Stomach (tissue), 4 donors: ENCODE measurements around the gene RNASEH2A.

ENCODE experiments used
- CTCF ChIP-seq, 7 experiments: fragments of 450-650 bp in 4 of 7; fragments of 200-600 bp in 3 of 7; sonication (generic) in 3 of 7; IDR thresholded peaks; one replicate each; pipeline ENCODE4 v1.5.1; 2016 to 2019; ENCODE audit warnings: antibody characterized with exemption in 7 of 7, control low read depth in 2 of 7, mild to moderate bottlenecking in 1 of 7
- POLR2A ChIP-seq, 4 donors: fragments of 450-650 bp; IDR thresholded peaks; one replicate each; pipeline ENCODE4 v1.6.1; 2016; ENCODE audit warnings: antibody characterized with exemption in 4 of 4, control low read depth in 2 of 4, mild to moderate bottlenecking in 1 of 4, moderate library complexity in 1 of 4
- POLR2AphosphoS5 ChIP-seq, 3 donors: sonication (generic); formaldehyde crosslinking; IDR thresholded peaks; one replicate each; pipeline ENCODE4 v1.6.1; 2016; ENCODE audit warnings: antibody characterized with exemption in 3 of 3

- TF ChIP-seq POLR2A (IDR thresholded peaks at IDR 0.05): no peak
- TF ChIP-seq CTCF (IDR thresholded peaks at IDR 0.05): no peak
- no peak for TF ChIP-seq POLR2AphosphoS5 (IDR thresholded peaks at IDR 0.05)
These were observed 6.0 kb upstream of the RNASEH2A start for GRCh38 chr19:12800466-12800770.
